Tibial nerve (tissue), 4 donors: ENCODE data around the gene USP47.

Experiments used
- EP300 ChIP-seq, 2 donors: sonication (generic); formaldehyde crosslinking; IDR thresholded peaks; one replicate each; pipeline ENCODE4 v1.6.1; 2017; ENCODE audit warnings: antibody characterized with exemption in 2 of 2, mild to moderate bottlenecking in 1 of 2
- TF ChIP-seq, protein P1 (sequence below), 5 experiments: fragments of 200-600 bp in 3 of 5; fragments of 450-650 bp in 2 of 5; sonication (generic) in 3 of 5; IDR thresholded peaks; one replicate each; pipeline ENCODE4 v1.5.1; 2016 to 2019; ENCODE audit warnings: antibody characterized with exemption in 5 of 5, mild to moderate bottlenecking in 3 of 5, moderate library complexity in 2 of 5

DNA sequence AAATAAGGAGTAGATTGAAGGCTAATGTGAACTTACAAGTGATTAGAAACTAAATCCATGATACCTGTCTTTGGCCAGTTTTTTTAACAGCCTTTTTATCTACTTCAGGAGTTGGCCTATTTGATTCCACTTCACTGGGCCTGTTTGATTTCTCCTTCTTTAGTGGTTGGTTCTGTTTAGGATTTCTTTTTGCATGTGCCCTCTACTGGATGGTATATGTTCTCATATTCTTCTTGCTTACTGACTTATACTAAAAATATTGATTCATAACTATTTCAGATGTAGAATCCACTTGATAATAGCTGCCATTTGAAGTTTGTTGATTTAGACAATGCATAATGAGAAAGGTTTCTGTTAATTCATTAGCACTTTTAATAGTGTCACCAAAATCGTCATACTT, 53.9 kb downstream of the USP47 start:
- TF ChIP-seq, protein P1, sequence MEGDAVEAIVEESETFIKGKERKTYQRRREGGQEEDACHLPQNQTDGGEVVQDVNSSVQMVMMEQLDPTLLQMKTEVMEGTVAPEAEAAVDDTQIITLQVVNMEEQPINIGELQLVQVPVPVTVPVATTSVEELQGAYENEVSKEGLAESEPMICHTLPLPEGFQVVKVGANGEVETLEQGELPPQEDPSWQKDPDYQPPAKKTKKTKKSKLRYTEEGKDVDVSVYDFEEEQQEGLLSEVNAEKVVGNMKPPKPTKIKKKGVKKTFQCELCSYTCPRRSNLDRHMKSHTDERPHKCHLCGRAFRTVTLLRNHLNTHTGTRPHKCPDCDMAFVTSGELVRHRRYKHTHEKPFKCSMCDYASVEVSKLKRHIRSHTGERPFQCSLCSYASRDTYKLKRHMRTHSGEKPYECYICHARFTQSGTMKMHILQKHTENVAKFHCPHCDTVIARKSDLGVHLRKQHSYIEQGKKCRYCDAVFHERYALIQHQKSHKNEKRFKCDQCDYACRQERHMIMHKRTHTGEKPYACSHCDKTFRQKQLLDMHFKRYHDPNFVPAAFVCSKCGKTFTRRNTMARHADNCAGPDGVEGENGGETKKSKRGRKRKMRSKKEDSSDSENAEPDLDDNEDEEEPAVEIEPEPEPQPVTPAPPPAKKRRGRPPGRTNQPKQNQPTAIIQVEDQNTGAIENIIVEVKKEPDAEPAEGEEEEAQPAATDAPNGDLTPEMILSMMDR (IDR thresholded peaks at IDR 0.05), result no peak
- no peak for TF ChIP-seq EP300 (IDR thresholded peaks at IDR 0.05)
